Measurements from ENCODE around the gene RRP1B.

The RRP1B gene

GRCh38 chr21:43728467-43729390 is 69.4 kb downstream of the RRP1B start:
- peak; percentile 85 for DNase-seq

- DNase-seq = no peak
Observed at GRCh38 chr21:43731476-43731875, 72.1 kb downstream of the RRP1B start.

GRCh38 chr21:43731891-43732711 is 72.7 kb downstream of the RRP1B start:
- DNase-seq = no peak

GRCh38 chr21:43733060-43733459 is 73.7 kb downstream of the RRP1B start:
- DNase-seq = no peak

DNA sequence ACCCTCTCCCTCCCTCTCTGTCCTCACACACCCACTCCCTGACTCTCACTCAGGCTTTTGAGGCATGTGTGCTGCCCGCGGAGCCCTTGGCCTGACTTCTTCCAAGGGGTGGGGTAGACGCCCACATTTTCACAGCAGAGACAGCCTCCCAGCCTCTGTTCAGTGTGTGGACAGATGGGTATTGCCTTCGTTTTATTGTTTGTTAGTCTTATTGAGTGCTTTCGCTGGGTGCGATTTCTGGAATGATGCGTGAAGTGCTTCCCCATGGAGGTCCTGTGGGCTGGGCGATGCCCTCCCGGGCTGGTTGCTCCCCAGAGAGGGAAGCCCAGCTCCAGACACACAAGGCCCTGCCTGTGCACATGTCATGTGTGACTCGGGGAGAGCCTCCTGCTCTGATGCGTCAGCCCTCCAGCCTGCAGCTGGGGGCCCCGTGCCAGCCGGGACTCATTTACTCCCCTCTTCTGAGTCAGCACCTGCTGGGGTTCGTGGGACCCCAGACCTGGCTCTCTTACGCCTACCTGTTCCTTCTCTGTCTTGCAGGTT is 74.2 kb downstream of the RRP1B start:
- no peak for DNase-seq

GRCh38 chr21:43734131-43734927 is 75.0 kb downstream of the RRP1B start:
- no peak for DNase-seq

DNA sequence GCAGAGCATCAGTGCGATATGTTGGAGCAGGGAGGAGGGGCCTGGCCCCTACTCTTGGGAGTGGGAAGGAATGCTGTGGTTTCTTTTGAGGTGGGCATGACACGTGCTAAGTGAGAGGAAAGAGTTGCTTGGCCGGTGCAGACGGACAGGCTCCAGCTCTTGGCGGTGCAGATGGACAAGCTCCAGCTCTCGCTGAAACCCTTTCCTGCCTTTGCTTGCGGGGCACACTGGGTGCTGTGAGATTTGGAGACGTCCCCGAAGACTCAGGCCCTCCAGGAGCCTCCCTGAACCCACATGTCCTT is 75.5 kb downstream of the RRP1B start:
- no peak for DNase-seq

DNA sequence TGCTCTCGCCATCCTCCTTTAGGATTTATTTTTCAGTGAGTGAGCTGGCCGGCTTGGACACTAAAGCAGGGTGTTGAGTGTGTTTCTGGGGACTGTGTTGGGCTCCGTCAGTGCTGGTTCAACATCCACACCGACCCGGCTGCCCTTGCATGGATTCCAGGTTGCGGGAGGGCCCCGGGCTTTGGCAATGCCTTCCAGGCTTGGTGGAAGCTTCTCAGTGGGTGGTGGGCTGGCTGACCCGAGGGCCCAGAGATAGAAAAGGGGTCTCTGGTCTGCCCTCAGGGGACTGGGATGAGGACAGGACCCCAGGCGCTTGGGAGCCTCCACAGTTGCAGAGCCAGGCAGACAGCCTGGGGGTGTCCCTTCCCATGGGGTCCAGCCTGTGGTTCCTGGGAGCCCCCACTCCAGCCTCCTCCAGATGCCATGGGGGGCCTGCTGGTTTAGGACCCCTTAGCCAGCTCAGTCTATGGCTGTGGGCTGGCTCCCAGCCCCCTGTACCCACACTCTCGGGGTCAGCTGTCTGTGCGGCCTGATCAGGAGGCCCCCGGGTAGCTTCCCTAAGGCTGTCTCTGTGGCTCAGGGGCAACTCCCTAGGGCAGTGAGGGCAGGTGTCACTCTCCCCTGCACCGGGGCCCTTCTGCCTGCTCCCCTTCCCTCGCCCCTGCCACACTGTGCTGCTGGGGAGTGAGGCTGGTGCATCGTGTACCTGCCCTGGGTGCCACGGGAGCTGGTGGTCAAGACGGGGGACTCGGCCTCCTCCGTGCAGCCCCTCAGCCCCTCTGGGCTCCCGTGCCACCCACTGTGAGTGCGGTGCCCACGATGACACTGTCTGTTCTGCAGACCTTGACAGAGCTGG is 76.1 kb downstream of the RRP1B start:
- DNase-seq = no peak

GRCh38 chr21:43736224-43736883 is 77.0 kb downstream of the RRP1B start:
- no peak for DNase-seq

GRCh38 chr21:43737158-43737950 is 78.0 kb downstream of the RRP1B start:
- DNase-seq = no peak

DNA sequence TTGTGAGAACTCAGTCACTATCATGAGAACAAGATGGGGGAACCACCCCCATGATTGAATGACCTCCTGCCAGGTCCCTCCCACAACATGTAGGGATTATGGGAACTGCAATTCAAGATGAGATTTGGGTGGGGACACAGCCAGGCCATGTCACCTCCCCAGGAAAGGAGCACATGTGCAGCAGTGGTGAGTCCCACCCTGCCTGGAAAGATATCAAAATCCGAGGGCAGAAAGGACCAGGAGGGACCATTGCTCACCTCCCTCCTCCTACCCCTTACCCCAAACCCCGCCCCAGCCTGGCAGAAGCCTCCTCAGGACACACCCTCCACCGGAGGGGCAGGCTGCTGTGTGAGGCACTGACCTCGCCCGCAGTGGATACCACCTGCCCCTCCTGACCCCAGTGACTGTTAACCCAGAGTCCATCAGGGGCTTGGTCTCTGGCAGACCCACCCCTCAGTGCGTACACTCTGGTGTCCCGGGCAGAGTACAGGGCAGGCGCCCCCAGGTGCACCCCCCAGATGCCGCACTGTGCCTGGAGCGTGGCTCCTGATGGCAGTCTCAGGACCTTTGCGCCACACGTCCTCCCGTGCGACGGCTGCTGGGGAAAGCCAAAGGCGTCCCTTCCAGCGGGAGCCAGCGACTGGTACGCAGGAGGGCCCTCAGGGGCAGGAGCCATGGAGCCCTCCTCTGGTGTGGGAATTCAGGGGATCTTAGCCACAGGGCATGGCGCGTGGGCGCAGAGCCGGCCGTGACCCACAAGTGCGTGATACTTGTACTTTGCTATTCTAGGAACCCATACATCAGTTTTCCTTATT is 80.5 kb downstream of the RRP1B start:
- DNase-seq = no peak

DNA sequence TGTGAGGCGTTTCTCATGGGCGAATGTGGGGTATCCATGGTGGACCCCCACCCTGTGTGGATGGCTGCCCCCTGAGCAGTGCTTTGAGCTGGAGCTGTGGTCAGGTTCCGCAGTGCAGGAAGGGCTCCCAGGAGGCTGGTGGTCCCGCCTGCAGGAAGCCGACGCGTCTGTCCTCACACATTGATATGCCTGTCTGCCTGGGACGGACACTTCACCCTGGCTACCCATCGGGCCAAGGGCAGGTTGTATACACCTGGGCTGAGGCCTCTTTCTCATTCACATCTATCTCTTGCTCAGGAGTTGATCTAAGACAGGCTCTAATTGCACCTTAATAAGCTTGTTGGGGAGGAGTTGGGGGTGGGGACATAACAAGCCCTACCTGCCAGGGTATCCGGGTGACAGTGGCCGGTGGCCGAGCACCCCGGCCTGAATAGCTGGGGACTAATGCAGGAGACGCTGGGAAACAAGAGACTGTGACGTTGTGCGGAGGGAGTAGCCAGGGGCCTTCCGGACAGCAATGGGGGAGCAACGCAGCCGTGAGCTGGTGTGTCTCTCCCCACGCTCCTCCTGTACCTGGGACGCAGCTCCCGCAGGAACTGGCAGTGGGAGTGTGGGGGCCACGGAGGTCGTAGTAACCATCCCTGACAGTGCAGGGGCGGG is 81.3 kb downstream of the RRP1B start:
- peak; percentile 73 for DNase-seq

DNA sequence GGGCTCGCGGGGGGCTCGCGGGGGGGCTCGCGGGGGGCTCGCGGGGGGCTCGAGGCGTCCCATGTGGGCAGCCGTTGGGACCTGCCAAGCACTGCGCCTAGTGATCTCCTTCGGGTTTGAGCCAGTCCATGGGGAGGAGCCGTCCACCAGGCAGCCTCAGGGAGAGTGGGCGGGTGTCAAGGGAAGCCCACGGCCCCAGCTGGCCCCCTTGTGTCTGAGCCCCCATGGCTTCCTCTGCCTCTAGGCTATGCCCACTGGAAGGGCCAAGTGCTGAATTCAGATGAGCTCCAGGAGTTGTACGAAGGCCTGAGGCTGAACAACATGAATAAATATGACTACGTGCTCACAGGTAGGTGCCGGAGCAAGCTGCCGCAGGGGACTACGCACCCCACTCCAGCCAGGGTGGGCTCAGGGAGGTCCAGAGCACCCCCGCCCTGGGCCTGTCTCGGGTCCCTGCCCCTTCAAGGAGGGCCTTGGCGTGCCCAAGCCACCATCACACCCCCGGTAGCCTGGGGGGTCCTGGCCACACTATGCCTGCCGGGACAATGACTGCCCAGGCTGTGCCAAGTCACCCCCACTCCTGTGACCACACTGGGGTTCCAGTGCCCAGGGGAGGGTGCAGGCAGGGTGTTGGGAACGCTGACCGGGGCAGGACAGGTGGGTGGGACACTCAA is 82.2 kb downstream of the RRP1B start:
- no peak for DNase-seq

DNA sequence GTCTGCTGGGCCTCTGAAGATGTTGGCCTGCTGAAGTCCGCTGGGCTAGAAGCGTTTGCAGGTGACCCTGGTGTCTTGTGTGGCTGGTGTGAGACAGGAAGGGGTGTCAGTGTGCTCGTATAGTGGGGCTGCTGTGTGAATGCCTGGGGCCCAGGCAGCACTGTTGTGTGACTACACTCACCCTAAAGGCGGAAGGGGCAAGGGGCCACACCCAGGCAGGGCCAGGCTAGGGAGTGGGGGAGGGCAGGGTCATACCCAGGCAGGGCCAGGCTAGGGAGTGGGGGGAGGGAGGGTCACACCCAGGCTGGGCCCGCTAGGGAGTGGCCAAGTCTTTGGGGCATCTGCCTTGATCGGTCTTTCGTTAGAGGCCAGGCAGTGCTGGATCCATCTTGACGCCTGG is 84.6 kb downstream of the RRP1B start:
- DNase-seq = no peak

DNA sequence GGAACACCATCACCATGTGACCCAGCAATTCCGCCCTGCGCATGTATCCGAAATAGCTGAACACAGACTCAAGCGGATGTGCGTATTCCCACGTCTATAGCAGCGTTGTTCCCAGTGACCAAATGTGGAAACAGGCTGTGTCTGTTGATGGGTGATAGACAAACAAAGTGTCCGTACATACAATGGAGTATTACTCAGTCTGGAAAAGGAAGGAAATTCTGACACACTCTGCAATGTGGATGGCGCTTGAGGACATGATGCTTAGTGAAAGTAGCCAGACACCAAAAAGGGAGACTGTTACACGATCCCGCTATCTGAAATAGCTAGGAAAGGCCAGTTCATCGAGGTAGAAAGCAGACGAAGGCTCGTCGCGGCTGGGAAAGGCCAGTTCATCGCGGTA is 85.4 kb downstream of the RRP1B start:
- DNase-seq = no peak
